Neural progenitor cell (in vitro differentiated cells): Measurements from ENCODE around the gene SPTBN1. TPM values are rescaled to one million over a fixed set of nuclear protein-coding genes. Genes with fewer than 3 reads are reported as not detected.
A peak's percentile ranks its signal among the peaks of the same experiment; 100 is the strongest.

Experiments used
- DNase-seq: peaks from one replicate; pipeline ENCODE4 v3.0.0-alpha.2; 2016; ENCODE audit warnings: low spot score
- H2AFZ ChIP-seq: fragments of 200-600 bp; sonication (generic); replicated peaks from 2 replicates; pipeline ENCODE4 v1.6.1; 2016; ENCODE audit warnings: antibody characterized with exemption
- H3F3A ChIP-seq: fragments of 200-600 bp; sonication (generic); 2 replicates; pipeline ENCODE4 v1.6.1; 2016; ENCODE audit warnings: antibody characterized with exemption, low read depth
- H3K27ac ChIP-seq: fragments of 200-600 bp; sonication (generic); 2 replicates; pipeline ENCODE4 v1.5.1; 2016; ENCODE audit warnings: mild to moderate bottlenecking
- H3K27me3 ChIP-seq: fragments of 200-600 bp; sonication (generic); 2 replicates; pipeline ENCODE4 v1.6.1; 2016; ENCODE audit warnings: mild to moderate bottlenecking, moderate library complexity
- H3K36me3 ChIP-seq: fragments of 200-600 bp; sonication (generic); 2 replicates; pipeline ENCODE4 v1.5.1; 2016
- H3K4me1 ChIP-seq: fragments of 200-600 bp; sonication (generic); 2 replicates; pipeline ENCODE4 v1.6.1; 2016; ENCODE audit warnings: mixed run types
- H3K4me2 ChIP-seq: fragments of 200-600 bp; sonication (generic); 2 replicates; pipeline ENCODE4 v1.6.1; 2016
- H3K4me3 ChIP-seq: fragments of 200-600 bp; sonication (generic); 2 replicates; pipeline ENCODE4 v1.5.1; 2016
- H3K79me2 ChIP-seq: fragments of 200-600 bp; sonication (generic); 2 replicates; pipeline ENCODE4 v1.6.1; 2016; ENCODE audit warnings: low read depth
- H3K9ac ChIP-seq: fragments of 200-600 bp; sonication (generic); 2 replicates; pipeline ENCODE4 v1.6.1; 2016
- H3K9me3 ChIP-seq: fragments of 200-600 bp; sonication (generic); 2 replicates; pipeline ENCODE4 v1.5.1; 2016; ENCODE audit warnings: low read depth
- H4K20me1 ChIP-seq: fragments of 200-600 bp; sonication (generic); 2 replicates; pipeline ENCODE4 v1.6.1; 2016; ENCODE audit warnings: low read depth
- H3K27ac Mint-ChIP-seq: 3 replicates; pipeline ENCODE4 v1.8.0; 2021; ENCODE audit warnings: mixed read lengths
- H3K27me3 Mint-ChIP-seq: 2 replicates; pipeline ENCODE4 v1.8.0; 2022; ENCODE audit warnings: low read depth, mild to moderate bottlenecking, inconsistent platforms, moderate library complexity, mixed read lengths; ENCODE audit not compliant: insufficient read depth
- H3K36me3 Mint-ChIP-seq: 3 replicates; pipeline ENCODE4 v1.8.0; 2021; ENCODE audit warnings: mixed read lengths
- H3K4me1 Mint-ChIP-seq: 3 replicates; pipeline ENCODE4 v1.8.0; 2021; ENCODE audit warnings: mixed read lengths
- H3K4me3 Mint-ChIP-seq: 3 replicates; pipeline ENCODE4 v1.8.0; 2021; ENCODE audit warnings: mild to moderate bottlenecking, moderate library complexity, mixed read lengths
- H3K9me3 Mint-ChIP-seq: 3 replicates; pipeline ENCODE4 v1.8.0; 2020; ENCODE audit warnings: mixed read lengths
- EZH2 ChIP-seq: fragments of 200-600 bp; sonication (generic); IDR thresholded peaks from 2 replicates; pipeline ENCODE4 v1.6.1; 2017; ENCODE audit warnings: antibody characterized with exemption, mild to moderate bottlenecking, moderate library complexity
- EZH2phosphoT487 ChIP-seq: fragments of 200-600 bp; sonication (generic); IDR thresholded peaks from 2 replicates; pipeline ENCODE4 v1.6.1; 2017; ENCODE audit warnings: antibody characterized with exemption
- total RNA-seq: library from RNA; depleted of rRNA; stranded (reverse); fragments of >200 nt; gene quantifications from 2 replicates; pipeline ENCODE4 v1.2.3, GENCODE V29; 2015; ENCODE audit warnings: low replicate concordance
- TF ChIP-seq, protein P1 (sequence below): fragments of 200-600 bp; sonication (generic); IDR thresholded peaks from 2 replicates; pipeline ENCODE4 v1.5.1; 2017; ENCODE audit warnings: antibody characterized with exemption, mild to moderate bottlenecking

Gene SPTBN1
- total RNA-seq, 1 donor from 2014 or later = 94.2 TPM

DNA sequence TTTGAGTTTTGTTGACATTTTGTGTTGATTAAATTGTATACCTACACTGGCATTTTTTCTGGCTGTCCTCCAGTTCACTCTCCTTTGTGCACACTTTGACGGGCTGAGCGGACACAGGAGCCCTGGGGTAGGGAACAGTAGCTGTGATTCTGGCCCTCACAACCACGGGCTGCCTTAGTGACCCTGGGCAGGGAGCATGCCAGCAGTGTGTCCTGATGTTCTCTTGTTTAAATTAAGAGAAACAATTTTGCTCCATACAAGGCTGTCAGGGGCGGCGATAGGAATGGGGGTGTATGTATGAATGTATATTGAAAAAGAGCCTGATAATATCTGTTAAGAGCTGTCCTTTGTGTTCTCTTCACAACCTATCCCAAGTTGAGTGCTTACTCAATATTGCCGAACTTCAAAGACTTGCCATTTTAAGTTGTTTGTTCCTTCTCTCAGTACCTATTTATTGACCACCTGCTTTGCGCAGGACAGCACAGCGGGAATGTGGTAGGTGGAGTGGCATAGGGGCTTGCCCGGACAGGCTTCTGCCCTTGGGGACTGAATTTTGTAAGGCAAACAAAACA is 163.6 kb downstream of the SPTBN1 start:
- peaks cover 4% of the 10 kb centered on the region for H3K4me1 ChIP-seq
- TF ChIP-seq, protein P1, sequence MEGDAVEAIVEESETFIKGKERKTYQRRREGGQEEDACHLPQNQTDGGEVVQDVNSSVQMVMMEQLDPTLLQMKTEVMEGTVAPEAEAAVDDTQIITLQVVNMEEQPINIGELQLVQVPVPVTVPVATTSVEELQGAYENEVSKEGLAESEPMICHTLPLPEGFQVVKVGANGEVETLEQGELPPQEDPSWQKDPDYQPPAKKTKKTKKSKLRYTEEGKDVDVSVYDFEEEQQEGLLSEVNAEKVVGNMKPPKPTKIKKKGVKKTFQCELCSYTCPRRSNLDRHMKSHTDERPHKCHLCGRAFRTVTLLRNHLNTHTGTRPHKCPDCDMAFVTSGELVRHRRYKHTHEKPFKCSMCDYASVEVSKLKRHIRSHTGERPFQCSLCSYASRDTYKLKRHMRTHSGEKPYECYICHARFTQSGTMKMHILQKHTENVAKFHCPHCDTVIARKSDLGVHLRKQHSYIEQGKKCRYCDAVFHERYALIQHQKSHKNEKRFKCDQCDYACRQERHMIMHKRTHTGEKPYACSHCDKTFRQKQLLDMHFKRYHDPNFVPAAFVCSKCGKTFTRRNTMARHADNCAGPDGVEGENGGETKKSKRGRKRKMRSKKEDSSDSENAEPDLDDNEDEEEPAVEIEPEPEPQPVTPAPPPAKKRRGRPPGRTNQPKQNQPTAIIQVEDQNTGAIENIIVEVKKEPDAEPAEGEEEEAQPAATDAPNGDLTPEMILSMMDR = no peak

DNA sequence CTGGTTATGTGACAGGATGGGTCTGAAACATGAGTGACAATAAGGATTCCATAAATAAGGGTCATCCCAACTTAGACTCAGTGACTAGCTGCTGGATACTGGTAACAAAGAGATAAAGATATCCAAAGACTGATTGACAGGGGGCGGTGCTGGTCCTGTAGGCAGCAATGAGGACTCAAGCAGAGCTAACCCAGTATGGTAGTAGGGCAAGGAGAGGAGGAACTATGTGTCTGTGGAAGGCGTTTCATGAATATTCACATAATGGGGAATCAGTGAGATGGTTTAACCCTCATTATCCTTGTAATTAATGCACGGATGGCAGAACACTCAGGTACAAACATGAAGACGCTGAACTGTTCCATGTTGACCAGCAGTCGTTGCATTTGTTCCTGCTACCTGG is 164.8 kb downstream of the SPTBN1 start:
- Histone ChIP-seq H3K4me1 (peaks cover 4% of the 10 kb centered on the region), H3F3A (peaks cover 6% of the 10 kb centered on the region), H3K4me3 (no peak overlapping the region), H2AFZ (no peak overlapping the region), H3K27me3 (no peaks in the 10 kb centered on the region), H3K9ac (no peak overlapping the region), H3K79me2 (no peaks in the 10 kb centered on the region), H4K20me1 (peaks cover 4% of the 10 kb centered on the region), H3K27ac (no peak overlapping the region), H3K9me3 (no peaks in the 10 kb centered on the region), H3K36me3 (peaks cover 24% of the 10 kb centered on the region), H3K4me2 (no peak overlapping the region)
- TF ChIP-seq EZH2phosphoT487 = no peak
- TF ChIP-seq, protein P1 = no peak
- TF ChIP-seq EZH2 = no peak
- peaks cover 2% of the 10 kb centered on the region for H3K27me3 Mint-ChIP-seq
- H3K4me3 Mint-ChIP-seq = no peak overlapping the region
- H3K36me3 Mint-ChIP-seq = peaks cover 39% of the 10 kb centered on the region
- H3K9me3 Mint-ChIP-seq = no peaks in the 10 kb centered on the region
- H3K4me1 Mint-ChIP-seq = peaks cover 9% of the 10 kb centered on the region
- no peak overlapping the region for H3K27ac Mint-ChIP-seq
- DNase-seq = peak; percentile 15

More for the DNA sequence above, 163.6 kb downstream of the SPTBN1 start:
- Histone ChIP-seq H3K4me2 (no peak overlapping the region), H3K36me3 (peaks cover 24% of the 10 kb centered on the region), H3K9ac (no peak overlapping the region), H3K27me3 (no peaks in the 10 kb centered on the region), H3K79me2 (no peaks in the 10 kb centered on the region), H4K20me1 (peaks cover 4% of the 10 kb centered on the region), H2AFZ (no peak overlapping the region), H3F3A (peaks cover 6% of the 10 kb centered on the region), H3K9me3 (no peaks in the 10 kb centered on the region), H3K4me3 (no peak overlapping the region), H3K27ac (no peak overlapping the region)
- H3K36me3 Mint-ChIP-seq = peaks cover 37% of the 10 kb centered on the region
- H3K9me3 Mint-ChIP-seq = no peaks in the 10 kb centered on the region
- peak overlapping the region; percentile 18 for H3K27ac Mint-ChIP-seq
- H3K4me3 Mint-ChIP-seq = no peak overlapping the region
- no peaks in the 10 kb centered on the region for H3K27me3 Mint-ChIP-seq
- DNase-seq = no peak
- peaks cover 9% of the 10 kb centered on the region for H3K4me1 Mint-ChIP-seq

DNA sequence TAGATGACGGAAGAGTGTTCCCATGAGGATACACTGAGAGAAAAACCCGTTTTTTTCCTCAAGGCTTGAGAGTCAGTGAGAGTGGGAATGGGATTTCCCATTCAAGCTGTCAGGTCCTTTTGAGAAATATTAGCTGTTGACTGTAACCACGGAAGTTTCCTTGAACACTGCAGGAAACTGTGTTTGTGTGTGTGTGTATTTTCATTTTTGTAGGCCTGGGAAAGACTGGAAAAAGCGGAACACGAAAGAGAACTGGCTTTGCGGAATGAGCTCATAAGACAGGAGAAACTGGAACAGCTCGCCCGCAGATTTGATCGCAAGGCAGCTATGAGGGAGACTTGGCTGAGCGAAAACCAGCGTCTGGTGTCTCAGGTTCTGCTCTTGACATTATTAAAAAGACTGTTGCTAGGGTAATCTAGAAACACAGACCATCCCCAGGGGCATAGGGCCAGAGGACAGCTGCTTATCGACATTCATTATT is 168.5 kb downstream of the SPTBN1 start:
- Histone ChIP-seq H3K27me3 (no peaks in the 10 kb centered on the region), H2AFZ (no peak overlapping the region), H3K9ac (no peak overlapping the region), H3K9me3 (no peaks in the 10 kb centered on the region), H3K27ac (no peak overlapping the region), H3K4me3 (no peak overlapping the region), H3K79me2 (no peaks in the 10 kb centered on the region), H4K20me1 (no peaks in the 10 kb centered on the region), H3K4me2 (no peak overlapping the region), H3K4me1 (no peaks in the 10 kb centered on the region), H3F3A (no peaks in the 10 kb centered on the region), H3K36me3 (peaks cover 11% of the 10 kb centered on the region)
- H3K36me3 Mint-ChIP-seq = peaks cover 56% of the 10 kb centered on the region
- TF ChIP-seq EZH2 (no peak), EZH2phosphoT487 (no peak)
- TF ChIP-seq, protein P1 = no peak
- peaks cover 2% of the 10 kb centered on the region for H3K27me3 Mint-ChIP-seq
- H3K4me3 Mint-ChIP-seq = no peak overlapping the region
- no peak overlapping the region for H3K27ac Mint-ChIP-seq
- no peak for DNase-seq
- H3K4me1 Mint-ChIP-seq = peaks cover 4% of the 10 kb centered on the region
- H3K9me3 Mint-ChIP-seq = no peaks in the 10 kb centered on the region
